GM19324 (cell line): ENCODE data around the gene IRX2.

Source experiments
- ATAC-seq: cut with Tn5 transposase; IDR thresholded peaks from one replicate; pipeline ENCODE4 v1.9.1; 2021; ENCODE audit warnings: mild to moderate bottlenecking, moderate library complexity; ENCODE audit not compliant: unreplicated experiment, low FRiP score

Gene IRX2

GRCh38 chr5:2751592-2752021, at the start of gene IRX2:
TSS of gene IRX2 (minus strand) at chr5:2751677. CDS start at chr5:2751413, 264 bp downstream.
- ATAC-seq, result no peak

DNA sequence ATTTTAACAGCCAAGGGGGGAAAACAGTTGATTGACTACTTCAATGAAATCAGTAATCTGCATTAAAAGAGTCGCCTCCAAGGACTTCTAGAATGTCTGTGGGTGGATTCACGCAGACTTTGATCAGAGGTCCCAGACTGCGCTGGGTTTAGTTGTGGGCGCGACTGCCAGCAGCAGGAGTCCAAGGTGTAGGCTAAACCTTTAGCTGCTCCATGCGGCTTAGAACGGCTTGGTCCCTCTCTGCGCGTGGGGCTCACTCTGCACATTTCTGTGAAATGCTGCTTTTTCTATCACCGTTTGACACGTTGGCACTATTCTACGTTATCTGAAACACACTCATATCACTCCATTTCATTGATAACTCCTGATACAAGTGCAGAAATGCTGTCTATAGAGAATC, 48.6 kb upstream of the IRX2 start:
- ATAC-seq, result no peak

DNA sequence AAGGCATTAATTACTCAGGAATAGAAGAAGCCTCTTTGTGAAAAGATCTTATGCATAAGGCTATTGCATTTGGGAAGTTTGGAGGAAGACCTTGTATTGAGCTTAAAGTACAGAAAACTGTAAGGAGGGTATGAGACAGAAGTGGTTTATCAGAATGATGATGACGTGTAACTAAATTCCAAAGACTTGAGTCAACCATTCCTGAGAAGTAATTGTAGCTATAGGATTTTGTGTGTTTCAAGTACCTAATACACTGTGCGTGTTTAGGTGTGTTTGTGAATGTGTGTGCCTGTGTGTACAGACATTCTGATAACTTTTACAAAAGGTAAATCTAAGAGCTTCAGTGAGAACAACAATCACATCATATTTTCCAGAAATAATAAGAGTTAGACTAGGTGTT, 46.5 kb upstream of the IRX2 start:
- ATAC-seq, result no peak

- no peak for ATAC-seq
These were observed 45.7 kb upstream of the IRX2 start for GRCh38 chr5:2797160-2797559.

DNA sequence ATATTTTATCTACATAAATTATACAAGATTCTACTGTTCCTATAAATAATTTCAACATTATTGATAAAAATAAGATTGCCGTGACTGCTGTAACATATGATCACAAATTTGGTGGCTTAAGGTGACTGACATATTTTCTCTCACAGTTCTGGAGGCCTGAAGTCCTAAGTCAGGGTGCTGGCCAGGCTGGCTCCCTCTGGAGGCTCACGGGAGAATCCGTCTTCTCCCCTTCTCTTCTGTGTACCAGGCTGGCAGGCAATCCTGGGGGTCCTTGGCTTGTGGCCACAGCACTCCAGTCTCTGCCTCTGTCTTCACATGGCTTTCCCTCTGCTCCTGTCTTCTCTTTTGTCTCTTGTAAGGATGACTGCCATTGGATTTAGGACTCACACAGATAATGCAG, 31.7 kb upstream of the IRX2 start:
- ATAC-seq, result no peak

DNA sequence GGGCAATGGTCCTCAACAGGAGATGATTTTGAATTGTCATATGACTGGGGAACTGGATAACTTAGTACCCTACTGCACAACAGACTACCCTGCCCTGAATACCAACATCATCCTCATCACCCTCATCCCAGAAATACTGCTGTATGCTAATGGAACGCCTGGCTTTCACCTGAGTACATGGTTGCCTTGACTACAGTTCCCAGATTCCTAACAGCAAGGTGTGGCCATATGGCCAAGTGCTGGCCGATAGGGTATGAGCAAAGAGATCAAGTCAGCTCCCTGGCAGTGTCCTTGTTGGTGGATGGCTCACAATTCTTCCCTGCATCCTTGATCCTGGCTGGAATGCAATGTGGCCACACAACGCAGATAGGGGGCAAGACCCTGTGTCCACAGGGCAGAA, 31.2 kb upstream of the IRX2 start:
- ATAC-seq, result no peak

DNA sequence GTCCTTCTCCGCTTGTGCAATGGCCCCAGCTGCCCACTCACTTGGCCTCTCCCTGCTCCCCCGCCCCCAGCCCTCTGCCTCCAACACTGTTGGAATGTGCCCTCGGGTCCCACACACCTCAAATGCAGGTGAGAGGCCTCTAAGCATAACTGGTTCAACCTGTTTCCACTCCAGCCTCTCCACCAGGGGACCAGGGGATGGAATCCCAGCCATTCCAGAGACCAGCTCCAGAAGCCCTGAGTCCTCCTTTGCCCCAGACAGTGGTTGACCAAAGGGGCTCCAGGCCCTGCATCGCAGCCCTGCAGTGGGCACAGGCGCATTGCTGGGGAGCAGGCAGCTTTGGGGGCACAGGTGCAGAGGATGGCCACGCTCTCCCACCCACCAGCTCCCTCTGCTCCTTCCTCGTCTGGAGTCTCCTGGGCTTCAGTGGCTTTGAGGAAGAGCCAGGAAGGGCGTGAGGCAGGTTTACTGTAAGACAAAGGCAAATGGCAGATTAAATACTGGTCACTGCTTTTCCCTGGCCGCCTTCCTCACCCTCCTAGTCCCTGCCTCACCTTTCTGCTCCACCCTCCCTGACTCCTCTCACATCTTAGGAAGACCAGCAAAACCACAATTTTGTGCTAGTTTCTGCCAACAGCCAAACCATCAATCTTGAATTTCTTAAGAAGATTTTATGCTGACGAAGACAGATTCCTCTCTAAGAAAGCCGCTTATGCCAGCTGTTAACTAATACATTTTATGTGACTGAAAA, 29.1 kb upstream of the IRX2 start:
- ATAC-seq, result no peak

- ATAC-seq, result no peak
These were observed 28.0 kb upstream of the IRX2 start for GRCh38 chr5:2779459-2779858.

GRCh38 chr5:2776337-2777302, 25.1 kb upstream of the IRX2 start:
- ATAC-seq, result no peak

GRCh38 chr5:2773327-2773726, 21.9 kb upstream of the IRX2 start:
- ATAC-seq, result no peak

DNA sequence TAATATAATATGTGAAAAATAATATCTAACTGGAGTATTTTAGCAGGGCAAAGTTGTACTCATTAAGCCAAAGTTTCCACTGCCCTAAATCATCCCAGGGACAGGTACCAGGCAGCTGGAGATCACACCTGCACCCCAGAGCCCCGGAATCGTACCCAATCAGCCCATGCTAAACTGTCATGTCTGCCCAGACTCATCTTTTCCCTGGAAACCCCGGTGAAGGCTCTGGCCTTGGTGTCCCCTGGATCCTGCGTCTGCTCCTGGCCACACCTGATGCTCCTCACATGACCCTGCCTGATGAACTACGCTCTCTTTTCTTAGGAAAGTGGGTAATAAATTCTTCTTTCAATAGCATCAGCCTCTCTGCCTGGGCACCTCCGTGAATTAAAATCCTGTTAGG, 15.6 kb upstream of the IRX2 start:
- no peak for ATAC-seq

DNA sequence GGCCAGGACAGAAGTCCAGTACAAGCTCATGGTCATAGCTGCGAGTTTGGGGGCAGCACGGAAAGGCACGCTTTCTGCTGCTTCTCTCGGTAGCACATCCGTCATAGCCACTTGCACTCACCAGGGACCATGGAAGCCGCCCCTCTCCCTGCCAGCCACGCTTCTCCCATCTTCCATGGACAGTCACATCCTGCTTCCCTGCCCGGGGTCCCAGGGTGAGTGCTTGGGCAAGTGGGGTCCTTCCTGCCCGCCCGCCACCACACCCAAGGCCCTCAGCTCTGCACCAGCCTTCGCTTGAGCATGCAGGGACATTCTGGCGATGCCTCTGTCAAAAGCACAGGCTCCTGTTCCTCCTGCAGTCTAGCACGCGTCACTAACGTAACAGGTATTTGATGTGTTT, 13.1 kb upstream of the IRX2 start:
- no peak for ATAC-seq

- ATAC-seq, result no peak
These were observed 12.0 kb upstream of the IRX2 start for GRCh38 chr5:2763533-2763794.

DNA sequence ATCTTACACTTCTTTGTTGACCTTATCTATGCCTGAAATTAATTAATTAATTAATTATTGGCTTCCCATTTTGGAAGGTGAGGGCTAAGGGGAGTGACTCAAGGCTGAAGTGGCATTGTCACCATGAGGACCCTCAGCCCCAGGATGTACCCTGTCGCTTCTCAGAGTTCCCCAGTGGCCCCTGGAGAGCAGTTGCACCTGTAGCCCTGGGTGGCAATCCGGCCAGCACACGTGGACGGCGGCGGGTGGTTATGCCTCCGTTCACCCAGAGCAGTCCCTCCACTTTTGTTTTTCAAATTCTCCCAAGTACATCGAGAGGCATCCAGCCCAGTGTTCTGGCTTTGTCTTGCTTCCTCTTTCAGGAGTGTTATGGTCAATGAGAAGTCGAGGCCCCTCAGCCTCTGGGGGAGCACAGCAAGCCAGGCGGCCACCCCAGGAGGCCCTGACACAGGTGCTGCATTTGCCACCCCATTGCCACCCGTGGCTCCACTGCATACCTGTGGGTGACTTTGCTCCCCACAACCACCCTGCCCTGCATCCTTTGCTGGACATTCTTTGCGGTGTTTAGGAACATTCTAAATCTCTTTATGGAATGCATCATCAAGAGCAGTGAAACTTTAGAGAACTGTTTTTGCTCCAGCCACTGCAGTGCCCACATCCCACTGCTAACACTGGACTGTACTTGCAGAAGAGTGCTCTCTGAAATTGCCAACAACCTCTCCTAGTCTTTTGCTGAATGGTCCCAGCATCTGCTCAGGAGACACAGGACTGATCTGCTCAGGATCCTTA, 11.5 kb upstream of the IRX2 start:
- ATAC-seq, result no peak

- no peak for ATAC-seq
These were observed 10.5 kb upstream of the IRX2 start for GRCh38 chr5:2761921-2762488.

- ATAC-seq, result no peak
These were observed 8.4 kb upstream of the IRX2 start for GRCh38 chr5:2759696-2760461.

- ATAC-seq, result no peak
These were observed 7.6 kb upstream of the IRX2 start for GRCh38 chr5:2759091-2759490.

GRCh38 chr5:2758632-2759031, 7.2 kb upstream of the IRX2 start:
- no peak for ATAC-seq

DNA sequence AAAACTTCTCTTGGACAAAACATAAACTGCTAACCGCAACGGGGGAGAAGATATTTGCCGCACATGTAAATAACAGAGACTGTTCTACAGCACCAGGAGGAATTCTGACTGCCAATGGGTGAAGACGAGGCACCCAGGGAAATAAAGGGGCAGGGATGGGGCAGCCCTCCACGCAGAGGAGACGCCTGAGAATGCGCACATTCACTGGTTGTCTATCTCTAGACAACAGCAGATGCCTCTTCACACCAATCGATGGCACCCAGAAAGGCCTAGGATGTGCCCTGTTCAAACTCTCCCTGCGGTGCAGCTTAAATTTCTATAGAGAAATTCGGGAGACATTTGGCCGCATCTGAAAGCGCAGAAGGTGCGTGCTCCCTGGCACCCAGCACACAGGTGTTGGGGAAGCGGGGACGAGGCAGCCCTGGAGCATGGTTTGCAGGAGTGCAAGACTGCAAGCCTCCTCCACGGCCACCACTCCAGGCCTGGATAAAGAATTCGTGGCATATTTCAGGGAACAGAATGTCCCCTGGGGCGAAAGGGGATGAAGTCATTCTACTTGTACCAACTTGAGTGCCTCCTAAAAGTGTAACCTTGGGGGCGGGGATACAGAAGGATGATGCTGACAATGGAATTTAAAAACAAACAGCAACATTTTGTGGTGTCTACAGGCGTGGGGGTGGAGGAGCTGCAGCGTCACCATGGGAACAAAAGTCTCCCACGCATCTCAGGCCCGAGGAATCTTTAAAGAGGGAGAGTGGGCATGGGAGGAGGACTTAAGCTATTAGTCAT, 6.3 kb upstream of the IRX2 start:
- ATAC-seq, result no peak
